Chondrocyte (in vitro differentiated cells): ENCODE results near the gene MAP7D1. TPM values are rescaled to one million over a fixed set of nuclear protein-coding genes. Genes with fewer than 3 reads are reported as not detected.
"Not testable (repeated sequence)": the region's sequence is repeated elsewhere in the genome, so short reads cannot be mapped to it uniquely, and the experiment has no call there.

Experiments used
- DNase-seq: peaks from one replicate; pipeline ENCODE4 v3.0.0; 2021; ENCODE audit warnings: mixed read lengths, low spot score
- H3K27ac Mint-ChIP-seq: one replicate; pipeline ENCODE4 v1.8.0; 2021; ENCODE audit warnings: mild to moderate bottlenecking, moderate library complexity, mixed read lengths; ENCODE audit not compliant: unreplicated experiment
- H3K27me3 Mint-ChIP-seq: 2 replicates; pipeline ENCODE4 v1.8.0; 2021; ENCODE audit warnings: low read depth, mixed read lengths
- H3K36me3 Mint-ChIP-seq: 2 replicates; pipeline ENCODE4 v1.8.0; 2021; ENCODE audit warnings: low read depth, mixed read lengths
- H3K4me1 Mint-ChIP-seq: 2 replicates; pipeline ENCODE4 v1.8.0; 2021; ENCODE audit warnings: low read depth, mild to moderate bottlenecking, mixed read lengths
- H3K4me3 Mint-ChIP-seq: one replicate; pipeline ENCODE4 v1.8.0; 2021; ENCODE audit warnings: mild to moderate bottlenecking, moderate library complexity, mixed read lengths; ENCODE audit not compliant: unreplicated experiment
- H3K9me3 Mint-ChIP-seq: 2 replicates; pipeline ENCODE4 v1.8.0; 2021; ENCODE audit warnings: low read depth, mixed read lengths
- total RNA-seq: library from RNA; stranded (reverse); gene quantifications from 3 replicates; pipeline ENCODE4 v1.2.1, GENCODE V29; 2021
- TF ChIP-seq, protein P1 (sequence below): fragments of 200-600 bp; sonication (generic); IDR thresholded peaks from 2 replicates; pipeline ENCODE4 v1.5.0; 2021; ENCODE audit warnings: antibody characterized with exemption, mild to moderate bottlenecking, moderate library complexity

MAP7D1 gene
- total RNA-seq, 1 donor from 2014 or later = 177 TPM

DNA sequence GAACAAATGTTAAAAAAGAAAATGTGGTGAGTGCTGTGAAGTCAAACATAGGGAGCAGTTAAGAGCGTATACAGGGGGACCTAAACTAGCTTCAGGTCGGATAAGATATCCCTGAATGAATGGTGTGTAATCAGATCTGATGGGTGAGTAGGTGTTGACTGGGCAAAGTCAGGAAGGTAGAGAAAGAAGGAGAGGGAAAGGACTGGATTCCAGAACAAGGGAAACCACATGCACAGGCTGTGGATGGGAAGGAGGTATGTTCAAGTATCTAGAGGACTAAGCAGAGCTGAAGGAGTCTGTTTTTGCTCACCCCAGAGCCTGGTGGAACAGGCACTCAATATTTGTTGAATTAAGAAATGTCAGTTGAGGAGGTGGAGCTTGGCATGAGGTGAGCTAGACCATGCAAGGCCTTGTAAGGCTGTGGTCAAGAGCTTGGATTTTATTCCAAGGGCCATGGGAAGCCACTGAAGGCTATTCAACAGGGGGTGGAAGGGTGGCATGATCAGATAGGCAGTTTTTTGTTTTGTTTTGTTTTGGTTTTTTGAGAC lies 27.4 kb downstream of the MAP7D1 start:
- DNase-seq = no peak
- TF ChIP-seq, protein P1, sequence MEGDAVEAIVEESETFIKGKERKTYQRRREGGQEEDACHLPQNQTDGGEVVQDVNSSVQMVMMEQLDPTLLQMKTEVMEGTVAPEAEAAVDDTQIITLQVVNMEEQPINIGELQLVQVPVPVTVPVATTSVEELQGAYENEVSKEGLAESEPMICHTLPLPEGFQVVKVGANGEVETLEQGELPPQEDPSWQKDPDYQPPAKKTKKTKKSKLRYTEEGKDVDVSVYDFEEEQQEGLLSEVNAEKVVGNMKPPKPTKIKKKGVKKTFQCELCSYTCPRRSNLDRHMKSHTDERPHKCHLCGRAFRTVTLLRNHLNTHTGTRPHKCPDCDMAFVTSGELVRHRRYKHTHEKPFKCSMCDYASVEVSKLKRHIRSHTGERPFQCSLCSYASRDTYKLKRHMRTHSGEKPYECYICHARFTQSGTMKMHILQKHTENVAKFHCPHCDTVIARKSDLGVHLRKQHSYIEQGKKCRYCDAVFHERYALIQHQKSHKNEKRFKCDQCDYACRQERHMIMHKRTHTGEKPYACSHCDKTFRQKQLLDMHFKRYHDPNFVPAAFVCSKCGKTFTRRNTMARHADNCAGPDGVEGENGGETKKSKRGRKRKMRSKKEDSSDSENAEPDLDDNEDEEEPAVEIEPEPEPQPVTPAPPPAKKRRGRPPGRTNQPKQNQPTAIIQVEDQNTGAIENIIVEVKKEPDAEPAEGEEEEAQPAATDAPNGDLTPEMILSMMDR = no peak
- H3K27me3 Mint-ChIP-seq = no peaks in the 10 kb centered on the region
- peak overlapping the region; percentile 28 for H3K27ac Mint-ChIP-seq
- H3K9me3 Mint-ChIP-seq = no peaks in the 10 kb centered on the region
- H3K4me1 Mint-ChIP-seq = peaks cover 24% of the 10 kb centered on the region
- no peak overlapping the region for H3K4me3 Mint-ChIP-seq
- peaks cover 19% of the 10 kb centered on the region for H3K36me3 Mint-ChIP-seq

- Mint-ChIP-seq H3K27ac (peak overlapping the region; percentile 89), H3K4me1 (peaks cover 24% of the 10 kb centered on the region), H3K27me3 (no peaks in the 10 kb centered on the region), H3K36me3 (peaks cover 1% of the 10 kb centered on the region), H3K4me3 (no peak overlapping the region), H3K9me3 (no peaks in the 10 kb centered on the region)
- TF ChIP-seq, protein P1 = peak; percentile 94
- peak; percentile 92 for DNase-seq
Observed at GRCh38 chr1:36187800-36188593, 32.0 kb downstream of the MAP7D1 start.

DNA sequence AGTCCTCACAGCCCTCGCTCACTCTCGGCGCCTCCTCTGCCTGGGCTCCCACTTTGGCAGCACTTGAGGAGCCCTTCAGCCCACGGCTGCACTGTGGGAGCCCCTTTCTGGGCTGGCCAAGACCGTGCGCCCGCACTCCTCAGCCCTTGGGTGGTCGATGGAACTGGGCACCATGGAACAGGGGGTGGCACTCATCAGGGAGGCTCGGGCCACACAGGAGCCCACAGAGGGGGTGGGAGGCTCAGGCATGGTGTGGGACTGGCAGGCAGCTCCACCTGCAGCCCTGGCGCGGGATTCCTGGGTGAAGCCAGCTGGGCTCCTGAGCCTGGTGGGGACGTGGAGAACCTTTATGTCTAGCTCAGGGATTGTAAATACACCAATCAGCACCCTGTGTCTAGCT lies 40.8 kb downstream of the MAP7D1 start:
- not testable (repeated sequence) for H3K27me3 Mint-ChIP-seq, H3K9me3 Mint-ChIP-seq, H3K4me3 Mint-ChIP-seq, H3K36me3 Mint-ChIP-seq, H3K4me1 Mint-ChIP-seq, DNase-seq, H3K27ac Mint-ChIP-seq

- TF ChIP-seq, protein P1 = no peak
- Mint-ChIP-seq H3K9me3 (no peaks in the 10 kb centered on the region), H3K36me3 (no peaks in the 10 kb centered on the region), H3K4me3 (no peak overlapping the region), H3K4me1 (peaks cover 16% of the 10 kb centered on the region), H3K27me3 (no peaks in the 10 kb centered on the region), H3K27ac (no peak overlapping the region)
- DNase-seq = no peak
Observed at GRCh38 chr1:36198641-36199040, 42.7 kb downstream of the MAP7D1 start.

GRCh38 chr1:36199934-36200741 lies 44.2 kb downstream of the MAP7D1 start:
- TF ChIP-seq, protein P1 = no peak
- Mint-ChIP-seq H3K4me1 (peaks cover 25% of the 10 kb centered on the region), H3K27me3 (no peaks in the 10 kb centered on the region), H3K36me3 (no peaks in the 10 kb centered on the region), H3K4me3 (no peak overlapping the region), H3K27ac (no peak overlapping the region), H3K9me3 (no peaks in the 10 kb centered on the region)
- DNase-seq = no peak
